Renal cortical epithelial cell (primary cell): Measurements from ENCODE around the gene PLD4. TPM values are rescaled to one million over a fixed set of nuclear protein-coding genes. Genes with fewer than 3 reads are reported as not detected.

Experiments used
- DNase-seq: peaks from one replicate; pipeline ENCODE4 v3.0.0-alpha.2; 2011; ENCODE audit warnings: low read depth
- total RNA-seq: library from RNA; depleted of rRNA; stranded (reverse); fragments of >200 nt; gene quantifications from 2 replicates; pipeline ENCODE4 v1.2.3, GENCODE V29; 2014

The PLD4 gene
- total RNA-seq, 1 donor from 2014 or later: 0.05 TPM

GRCh38 chr14:104928391-104929133 lies 3.9 kb downstream of the PLD4 start:
- DNase-seq: no peak

GRCh38 chr14:104929268-104930230 lies 4.9 kb downstream of the PLD4 start:
- no peak for DNase-seq

DNA sequence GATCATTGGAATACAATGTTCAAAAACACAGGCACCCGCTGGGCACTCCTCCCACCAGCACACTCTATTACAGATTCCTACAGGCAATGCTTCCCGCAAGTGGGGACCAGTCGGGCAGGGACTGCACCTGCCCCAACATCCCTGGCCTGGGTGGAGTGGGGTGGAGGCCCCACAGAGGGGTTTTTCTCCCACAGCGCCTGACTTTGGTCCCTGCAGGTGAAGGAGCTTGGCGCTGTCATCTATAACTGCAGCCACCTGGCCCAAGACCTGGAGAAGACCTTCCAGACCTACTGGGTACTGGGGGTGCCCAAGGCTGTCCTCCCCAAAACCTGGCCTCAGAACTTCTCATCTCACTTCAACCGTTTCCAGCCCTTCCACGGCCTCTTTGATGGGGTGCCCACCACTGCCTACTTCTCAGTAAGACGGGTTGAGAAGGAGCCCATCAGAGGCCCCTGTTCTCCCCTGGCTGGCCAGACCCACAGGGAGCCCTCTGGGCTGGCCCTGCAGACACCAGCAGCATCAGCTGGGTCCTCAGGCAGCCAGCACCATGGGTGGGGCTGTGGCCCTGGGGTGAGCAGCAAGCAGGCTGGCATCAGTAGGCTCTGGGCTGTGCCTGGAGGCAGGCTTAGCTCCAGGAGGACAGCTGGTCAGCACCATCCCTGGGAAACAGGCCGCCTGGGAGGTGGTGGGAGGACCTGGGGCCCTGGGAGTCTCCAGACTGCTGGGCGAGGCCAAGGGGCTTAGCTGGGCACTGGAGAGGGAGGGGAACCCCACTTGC lies 6.0 kb downstream of the PLD4 start:
- no peak for DNase-seq

GRCh38 chr14:104931304-104931770 lies 6.7 kb downstream of the PLD4 start:
- no peak for DNase-seq

- DNase-seq: no peak
Measured at GRCh38 chr14:104931771-104932675, 7.3 kb downstream of the PLD4 start.

DNA sequence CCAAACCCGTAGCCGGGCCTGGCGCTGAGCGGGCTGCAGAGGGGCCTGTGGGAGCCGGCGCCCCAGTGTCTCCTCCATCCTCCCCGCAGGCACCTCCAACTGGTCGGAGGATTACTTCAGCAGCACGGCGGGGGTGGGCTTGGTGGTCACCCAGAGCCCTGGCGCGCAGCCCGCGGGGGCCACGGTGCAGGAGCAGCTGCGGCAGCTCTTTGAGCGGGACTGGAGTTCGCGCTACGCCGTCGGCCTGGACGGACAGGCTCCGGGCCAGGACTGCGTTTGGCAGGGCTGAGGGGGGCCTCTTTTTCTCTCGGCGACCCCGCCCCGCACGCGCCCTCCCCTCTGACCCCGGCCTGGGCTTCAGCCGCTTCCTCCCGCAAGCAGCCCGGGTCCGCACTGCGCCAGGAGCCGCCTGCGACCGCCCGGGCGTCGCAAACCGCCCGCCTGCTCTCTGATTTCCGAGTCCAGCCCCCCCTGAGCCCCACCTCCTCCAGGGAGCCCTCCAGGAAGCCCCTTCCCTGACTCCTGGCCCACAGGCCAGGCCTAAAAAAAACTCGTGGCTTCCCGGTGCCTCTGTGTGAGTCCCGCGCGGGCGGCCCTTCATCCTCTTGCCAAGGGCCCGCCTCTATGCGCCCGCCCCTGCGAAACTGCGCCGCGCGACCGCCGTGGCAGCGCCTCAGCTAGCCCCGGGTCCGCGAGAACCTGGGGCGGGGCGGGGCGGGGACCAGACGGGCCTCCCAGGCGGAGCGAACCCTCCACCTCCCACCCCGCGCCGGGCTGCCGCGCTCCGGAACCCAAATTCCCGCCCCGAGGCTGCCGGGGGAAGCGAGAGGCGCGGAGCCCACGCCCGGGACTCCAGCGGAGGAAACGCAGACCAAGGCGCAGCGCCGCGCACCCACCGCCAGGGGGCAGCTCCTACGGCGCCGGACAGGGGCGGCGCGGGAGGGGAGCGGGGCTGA lies 8.3 kb downstream of the PLD4 start:
- DNase-seq: peak; percentile 9

GRCh38 chr14:104933746-104934733 lies 9.4 kb downstream of the PLD4 start:
- DNase-seq: no peak

DNA sequence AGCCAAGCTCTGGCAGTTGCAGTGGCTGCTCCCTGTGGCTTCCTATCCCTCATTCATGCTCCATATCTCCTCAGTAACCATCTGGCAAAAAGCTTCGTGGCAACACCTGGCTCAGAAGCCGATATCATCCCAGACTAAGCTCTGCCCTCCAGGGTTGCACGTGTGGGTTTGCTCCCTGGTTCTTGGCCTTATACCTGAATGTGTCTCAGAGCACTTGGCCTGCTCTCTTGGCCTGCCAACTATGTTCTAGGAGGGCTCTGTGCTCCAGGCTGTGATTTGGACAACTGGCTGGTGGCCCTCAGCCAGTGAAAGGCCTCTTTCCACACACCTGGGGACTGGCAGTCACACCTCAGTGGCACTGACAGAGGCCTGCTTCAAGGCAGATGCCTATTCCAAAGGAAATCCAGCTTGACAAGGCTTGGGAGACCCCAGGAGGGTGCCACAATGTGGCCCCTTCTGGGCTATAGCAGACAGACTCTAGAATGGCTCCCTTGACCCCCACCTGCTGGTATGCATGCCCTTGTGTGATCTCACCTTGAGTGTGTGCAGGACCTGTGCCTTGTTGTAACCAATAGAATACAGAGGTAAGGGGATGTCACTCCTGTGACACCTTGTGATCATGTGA lies 10.5 kb downstream of the PLD4 start:
- DNase-seq: no peak

DNA sequence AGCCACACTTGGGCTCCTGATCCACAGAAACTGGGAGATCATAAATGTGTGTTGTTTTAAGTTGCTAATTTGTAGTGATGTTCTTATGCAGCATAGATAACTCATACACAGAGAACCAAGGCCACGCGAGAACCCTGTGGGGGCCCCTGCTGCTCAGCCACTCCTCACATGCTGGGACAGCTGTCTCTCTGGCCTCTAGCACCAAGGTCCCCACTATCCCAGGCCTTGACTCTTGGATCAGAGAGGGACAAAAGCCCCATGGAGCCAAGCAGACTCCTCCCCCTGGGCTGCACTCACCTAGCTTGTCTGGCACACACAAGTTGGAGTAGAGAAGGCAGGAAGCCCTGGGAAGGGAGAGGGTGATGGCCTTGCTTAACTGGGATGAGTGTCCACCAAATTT lies 11.3 kb downstream of the PLD4 start:
- no peak for DNase-seq

DNA sequence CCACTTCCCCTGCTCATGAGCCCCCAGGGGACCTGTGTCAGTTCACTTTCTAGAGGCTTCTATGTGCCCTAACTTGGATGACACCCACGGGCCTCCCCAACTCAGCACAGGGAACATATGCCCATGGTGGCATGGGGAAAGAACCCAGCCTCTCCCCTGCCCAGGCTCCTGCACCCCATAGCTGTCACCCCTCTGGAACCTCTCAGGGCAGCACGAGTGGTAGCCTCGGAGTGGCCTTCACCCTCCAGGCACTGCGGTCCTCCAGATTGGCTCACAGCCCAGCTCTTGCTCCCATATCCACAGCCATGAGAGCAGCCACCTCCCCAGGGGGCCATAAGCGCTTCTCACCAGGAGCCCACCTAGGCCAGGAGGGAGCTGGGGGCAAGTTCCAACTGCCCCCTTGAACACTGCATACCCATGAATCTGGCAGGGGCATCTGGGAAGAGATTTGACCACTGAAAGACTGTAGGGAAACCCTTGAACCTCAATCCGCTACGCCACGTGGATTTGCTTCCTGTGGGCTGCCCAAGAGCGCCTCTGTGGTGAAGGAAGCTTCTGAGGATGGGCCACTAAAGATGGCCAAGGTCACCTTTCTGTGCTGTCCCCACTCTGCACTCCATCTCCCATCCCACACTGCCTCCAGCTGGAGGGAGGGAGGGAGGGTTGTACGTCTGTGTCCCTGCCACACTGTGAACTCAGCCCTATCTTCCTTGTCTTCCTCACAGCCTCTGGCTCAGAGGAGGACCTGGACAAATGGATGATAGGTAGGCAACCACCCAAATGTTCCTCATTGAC lies 11.9 kb downstream of the PLD4 start:
- no peak for DNase-seq

- no peak for DNase-seq
Measured at GRCh38 chr14:104937161-104937560, 12.5 kb downstream of the PLD4 start.

DNA sequence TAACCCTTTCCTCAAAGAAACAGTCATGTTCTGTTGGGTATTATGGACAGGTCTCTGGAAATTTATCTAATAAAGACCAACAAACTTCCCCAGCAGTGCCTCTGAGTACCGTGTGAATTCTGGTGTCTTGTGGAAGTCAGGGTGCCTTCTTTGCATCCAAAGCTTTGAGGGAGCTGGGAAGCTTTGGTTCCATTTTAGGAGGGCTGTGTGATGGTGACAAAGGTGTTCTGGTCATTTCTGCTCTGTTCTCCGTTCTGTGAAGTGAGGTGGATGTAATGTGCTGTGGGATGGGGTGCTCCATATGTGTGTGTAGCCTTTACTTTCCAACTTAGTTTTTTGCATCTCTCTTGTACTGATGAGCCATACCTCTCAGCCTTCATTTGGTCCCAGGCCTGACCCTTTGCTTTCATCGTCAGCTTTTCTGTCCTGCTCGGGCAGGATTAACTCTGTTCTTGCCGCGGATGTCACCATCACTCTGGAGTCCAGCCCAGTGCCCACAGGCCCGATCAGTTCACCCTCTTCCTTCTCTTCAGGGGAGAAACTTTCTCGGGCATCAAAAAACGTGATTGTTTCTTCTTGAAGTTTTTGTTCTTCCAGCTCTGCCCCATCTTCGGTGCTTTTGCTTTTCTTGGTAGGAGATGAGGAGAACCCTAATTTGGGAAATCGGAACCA lies 13.2 kb downstream of the PLD4 start:
- no peak for DNase-seq

- no peak for DNase-seq
Measured at GRCh38 chr14:104938436-104938835, 13.8 kb downstream of the PLD4 start.

- DNase-seq: no peak
Measured at GRCh38 chr14:104938960-104939359, 14.3 kb downstream of the PLD4 start.

DNA sequence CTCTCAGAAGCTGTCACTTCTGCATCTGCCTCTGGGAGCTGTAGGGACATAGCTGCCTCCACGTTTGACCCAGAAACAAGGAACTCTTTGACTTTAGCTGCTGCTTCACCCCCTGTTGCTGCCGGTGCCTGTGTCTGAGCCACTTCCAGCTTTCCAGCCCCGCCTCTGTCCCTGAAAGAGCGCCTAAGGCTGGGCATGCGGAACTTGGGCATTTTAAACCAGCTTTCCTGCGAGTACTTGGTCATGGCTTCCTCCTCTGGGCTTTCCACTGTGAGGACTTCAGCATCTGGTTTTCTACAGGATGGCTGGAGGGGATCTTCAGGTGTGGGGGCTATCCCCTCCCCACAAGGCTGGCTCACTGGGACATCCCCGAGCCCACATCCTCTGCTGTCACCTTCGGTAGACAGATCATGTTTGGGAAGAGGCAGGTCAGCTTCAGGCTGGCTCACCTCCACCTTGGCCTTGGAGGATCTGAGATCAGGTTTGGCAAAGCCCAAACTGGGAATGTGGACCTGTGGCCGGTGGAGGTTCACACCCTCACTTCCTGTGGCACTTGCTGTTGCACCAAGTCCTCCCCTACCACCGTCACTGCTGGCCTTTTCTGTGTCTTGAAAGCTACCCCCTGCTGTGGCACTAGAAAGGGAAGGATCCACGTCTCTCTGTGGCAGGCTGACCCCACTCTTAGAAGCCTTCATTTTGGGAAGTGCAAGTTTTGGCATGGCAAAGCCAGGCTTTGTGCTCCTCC lies 15.2 kb downstream of the PLD4 start:
- no peak for DNase-seq
